NCI-H446 (cell line): ENCODE data around the gene SAE1.
A peak's percentile ranks its signal among the peaks of the same experiment; 100 is the strongest.
"Not testable (repeated sequence)": the region's sequence is repeated elsewhere in the genome, so short reads cannot be mapped to it uniquely, and the experiment has no call there.

Source experiments
- DNase-seq, 2 experiments: peaks; one replicate each; lab custom pipeline; 2025; lab: John Stamatoyannopoulos, UW

Gene SAE1

DNA sequence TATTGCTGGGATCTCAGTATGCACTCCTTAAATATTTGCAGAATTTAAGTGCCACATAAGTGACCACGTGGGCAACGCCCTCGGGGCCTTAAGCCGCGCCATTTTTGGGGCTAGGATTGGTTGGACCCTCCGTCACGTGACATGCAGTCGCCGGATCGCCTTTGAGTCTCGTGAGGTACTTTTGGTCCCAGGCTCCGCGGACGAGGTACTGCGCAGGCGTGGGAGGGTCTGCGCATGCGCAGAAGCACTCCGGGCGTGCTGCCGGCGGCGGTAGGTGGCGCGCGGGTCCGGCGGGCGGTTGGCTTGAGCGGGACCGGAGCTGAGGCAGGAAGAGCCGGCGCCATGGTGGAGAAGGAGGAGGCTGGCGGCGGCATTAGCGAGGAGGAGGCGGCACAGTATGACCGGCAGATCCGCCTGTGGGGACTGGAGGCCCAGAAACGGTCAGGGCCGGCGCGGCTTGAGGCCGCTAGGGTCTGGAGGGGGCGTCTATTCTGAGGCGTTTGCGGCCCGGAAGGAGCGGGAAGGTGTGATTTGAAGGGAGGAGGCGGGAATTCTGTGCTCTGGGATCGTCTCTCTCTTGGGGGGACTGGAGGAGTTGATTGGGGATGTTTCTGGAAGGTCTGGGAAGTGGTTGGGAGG, at the start of gene SAE1:
Gene SAE1, plus strand, starts transcription at position 247 of the 639 bp plus-strand sequence. Its CDS starts 96 bp downstream, at position 343.
- peak; percentile 97 to 99 for DNase-seq

DNA sequence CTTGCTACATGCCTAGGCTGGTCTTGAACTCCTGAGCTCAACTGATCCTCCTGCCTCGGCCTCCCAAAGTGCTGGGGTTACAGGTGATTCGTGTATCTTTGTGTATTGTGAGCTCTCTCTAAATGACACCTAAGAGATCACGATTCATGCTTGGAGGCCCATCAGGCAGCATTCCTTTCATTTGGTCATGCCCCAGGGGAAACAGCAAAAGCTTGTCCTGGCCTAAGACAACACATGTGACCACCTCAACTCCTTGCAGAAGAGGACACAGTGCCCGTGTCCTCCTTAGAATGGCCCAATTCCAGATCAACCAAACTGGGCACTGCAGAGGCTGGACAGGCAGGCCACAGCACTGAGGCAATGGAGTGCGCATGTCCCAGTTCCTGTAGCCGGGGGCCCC, 49.5 kb upstream of the SAE1 start:
- no peak for DNase-seq

DNA sequence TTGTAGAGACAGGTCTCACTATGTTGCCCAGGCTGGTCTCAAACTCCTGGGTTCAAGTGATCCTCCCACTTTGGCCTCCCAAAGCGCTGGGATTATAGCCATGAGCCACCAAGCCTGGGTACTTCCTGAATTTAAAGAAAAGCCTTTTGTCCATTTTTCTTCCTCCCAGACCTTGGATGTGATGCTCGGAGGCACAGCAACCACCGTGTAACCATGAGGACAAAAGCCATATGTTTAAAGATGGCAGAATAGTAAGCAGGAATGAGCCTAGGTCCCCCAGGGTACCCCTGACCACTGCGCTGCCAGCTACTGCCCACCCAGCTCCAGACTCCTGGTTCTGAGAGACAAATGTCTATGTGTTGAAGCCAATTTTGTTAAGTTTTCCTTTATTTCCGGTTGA, 48.1 kb upstream of the SAE1 start:
- no peak for DNase-seq

DNA sequence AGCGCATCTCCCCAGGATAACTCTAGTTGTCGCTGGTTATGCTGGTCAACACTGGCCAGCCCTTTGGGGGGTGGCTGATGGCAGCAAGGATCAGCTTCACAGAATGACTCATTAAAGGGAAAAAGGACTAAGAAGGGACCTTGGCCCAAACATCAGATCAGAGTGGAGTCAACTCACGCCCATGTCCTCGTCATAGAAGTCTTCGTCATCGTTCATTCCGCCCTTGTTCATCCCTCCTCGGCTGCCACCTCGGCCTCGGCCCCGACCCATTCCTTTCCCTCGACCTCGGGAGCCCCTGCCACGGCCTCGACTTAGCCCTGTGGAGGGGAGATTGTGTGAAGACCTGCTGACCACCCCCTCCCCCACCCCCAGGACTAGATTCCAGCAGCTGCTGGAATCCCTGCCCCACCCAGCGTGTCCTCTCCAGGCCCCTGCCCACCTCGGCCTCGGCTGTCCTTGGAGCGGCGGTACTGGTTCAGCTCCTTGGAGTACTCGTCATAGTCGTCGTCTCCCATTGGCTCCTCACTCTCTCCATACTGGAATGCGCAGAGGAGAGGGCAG, 45.7 kb upstream of the SAE1 start:
- no peak for DNase-seq

DNA sequence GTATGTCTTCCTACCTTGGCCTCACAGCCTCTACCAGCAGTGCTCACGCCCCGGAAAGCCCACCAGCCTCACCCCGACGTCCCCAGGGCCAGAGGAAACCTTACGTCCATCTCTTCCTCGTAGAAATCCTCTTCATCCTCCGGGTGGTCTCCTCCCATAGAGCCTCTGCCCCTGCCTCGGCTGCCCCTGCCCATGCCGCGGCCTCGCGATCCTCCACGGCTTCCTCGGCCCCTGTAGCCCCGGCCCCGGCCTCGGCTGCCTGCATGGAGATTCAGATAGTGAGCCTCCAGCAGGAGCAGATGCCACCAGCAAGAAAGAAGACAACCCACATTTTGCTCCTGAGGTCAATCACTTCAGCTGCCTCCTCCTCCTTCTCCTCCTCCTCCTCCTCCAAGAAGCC, 44.4 kb upstream of the SAE1 start:
- no peak for DNase-seq

DNA sequence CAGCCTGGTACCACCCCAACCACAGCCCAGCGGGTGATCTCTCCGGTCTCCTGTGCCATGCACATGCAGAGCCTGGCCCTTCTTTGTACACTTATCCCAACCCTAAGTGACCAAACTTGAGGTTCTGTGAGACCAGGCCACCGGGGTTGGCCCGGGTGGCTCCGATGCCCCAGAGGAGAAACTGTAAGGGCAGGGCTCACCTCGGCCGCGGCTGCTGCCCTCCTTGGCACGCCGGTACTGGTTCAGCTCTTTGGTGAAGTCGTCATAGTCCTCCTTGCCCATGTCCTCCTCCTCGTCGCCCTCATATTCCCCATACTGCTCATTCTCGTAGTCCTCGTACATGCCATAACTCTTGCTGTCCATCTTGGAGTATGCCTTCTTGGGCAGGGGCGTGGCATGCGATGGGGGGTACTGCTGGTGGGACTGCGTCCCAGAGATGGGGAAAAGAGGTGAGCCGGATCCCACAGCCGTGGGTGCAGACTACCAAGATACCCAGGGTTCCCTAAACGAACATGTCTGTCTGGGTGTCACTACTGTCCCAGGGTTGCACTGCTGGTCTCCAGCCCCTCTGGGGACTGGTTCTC, 40.8 kb upstream of the SAE1 start:
- DNase-seq: no peak

DNA sequence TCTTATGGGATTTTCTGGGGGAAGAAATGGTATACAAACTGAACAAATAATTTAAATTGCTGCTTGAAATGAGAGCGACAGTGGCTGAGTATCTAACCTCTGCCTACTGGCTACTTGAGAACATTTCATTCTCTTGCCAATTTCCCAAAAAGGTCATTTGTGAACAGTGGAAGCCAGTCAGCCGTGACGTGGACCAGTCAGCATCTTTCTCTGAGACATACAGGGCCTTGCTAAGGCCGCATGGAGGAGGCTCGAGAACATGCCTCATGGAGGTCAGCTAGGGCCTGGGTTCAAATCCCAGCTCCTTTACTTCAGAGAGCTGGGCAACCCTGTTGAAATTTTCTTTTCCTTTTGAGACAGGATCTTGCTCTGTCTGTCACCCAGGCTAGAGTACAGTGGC, 37.4 kb upstream of the SAE1 start:
- DNase-seq: no peak

DNA sequence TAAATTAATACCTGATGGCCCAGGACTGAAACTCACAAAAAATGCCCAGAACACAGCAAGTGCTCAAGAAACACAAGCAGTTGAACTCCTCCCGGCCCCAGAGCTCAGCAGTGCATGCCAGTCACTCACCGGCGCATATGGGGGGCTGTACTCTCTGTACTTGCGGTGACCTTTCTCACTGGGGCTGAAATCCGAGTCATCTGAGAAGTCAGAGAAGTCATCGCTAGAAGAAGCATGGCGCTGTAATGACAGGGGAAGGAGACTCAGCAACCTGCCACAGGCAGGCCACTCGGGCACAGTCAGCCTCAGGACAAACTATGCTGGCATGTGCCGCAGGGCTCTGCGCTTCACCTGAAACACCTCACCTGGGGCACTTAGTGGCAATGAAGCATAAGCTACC, 36.8 kb upstream of the SAE1 start:
- DNase-seq: no peak

DNA sequence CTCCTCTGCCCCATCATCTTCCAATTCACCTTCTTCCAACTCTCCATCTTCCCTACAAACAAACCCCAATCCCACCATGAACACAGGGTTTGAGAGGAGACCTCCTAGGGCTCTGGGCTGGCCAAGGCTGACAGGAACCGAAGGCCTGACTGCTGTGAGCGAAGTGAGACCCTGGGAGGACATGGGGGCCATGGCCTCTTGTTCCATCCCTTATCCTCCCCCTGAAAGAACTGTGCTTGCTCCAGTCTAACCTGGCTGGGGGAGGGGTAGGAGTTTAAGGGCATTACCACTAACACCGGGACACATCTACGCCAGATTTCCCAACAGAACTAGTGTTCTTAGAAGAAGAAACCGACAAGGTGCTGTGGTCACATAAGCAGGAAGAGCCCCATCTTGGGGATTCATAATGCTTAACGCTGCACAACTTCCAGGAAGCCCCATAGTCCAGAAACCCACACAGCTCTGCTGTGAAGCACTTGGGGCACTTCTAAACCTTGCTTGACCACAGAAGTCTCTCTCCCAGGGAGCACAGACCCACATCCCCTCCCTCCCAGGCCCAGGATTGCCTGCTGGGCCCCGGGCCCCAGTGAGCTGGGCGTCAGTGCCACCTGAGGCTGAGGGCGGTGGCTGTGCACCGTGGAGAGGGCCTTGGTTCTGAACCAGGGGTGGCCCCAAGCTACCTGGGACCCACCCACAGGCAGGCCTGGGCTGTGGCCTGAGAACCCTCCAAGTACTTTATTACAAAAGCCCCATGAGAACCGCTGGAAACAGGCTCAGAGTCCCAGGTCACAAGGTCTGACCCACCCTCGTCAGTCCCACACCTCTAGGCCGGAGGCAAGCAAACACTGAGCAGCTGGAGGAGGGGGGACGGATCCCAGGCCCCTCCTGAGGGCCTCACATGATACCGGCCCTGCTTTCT, 35.8 kb upstream of the SAE1 start:
- no peak for DNase-seq

DNA sequence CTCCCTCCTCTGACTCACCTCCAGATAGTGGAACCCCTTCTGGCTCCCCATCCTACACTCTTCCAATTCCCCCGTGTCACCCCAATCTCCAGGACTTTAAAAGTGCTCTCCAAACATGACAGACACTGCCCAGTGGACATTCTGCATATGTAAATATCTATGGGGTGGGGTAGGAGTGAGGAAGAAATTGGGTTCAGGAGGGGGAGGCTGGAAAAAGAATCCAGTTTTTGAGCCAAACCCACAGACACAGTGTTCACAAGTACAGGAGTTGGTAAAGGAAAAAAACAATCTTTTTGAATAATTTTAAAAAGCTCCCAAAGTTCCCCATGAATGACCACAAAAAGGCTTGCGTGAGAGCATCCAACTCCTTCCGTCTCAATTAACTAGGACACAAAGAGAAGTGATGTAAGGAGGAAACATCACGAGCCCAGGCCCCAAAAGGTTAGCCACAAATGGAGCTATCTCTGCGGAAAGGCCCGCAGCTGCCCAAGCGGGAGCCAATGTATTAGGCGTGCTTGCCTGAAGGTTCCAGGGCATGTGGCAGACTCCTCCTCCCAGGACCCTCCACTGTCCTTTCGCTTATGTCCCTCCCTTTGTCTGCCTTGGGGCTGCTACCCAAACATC, 35.0 kb upstream of the SAE1 start:
- no peak for DNase-seq

DNA sequence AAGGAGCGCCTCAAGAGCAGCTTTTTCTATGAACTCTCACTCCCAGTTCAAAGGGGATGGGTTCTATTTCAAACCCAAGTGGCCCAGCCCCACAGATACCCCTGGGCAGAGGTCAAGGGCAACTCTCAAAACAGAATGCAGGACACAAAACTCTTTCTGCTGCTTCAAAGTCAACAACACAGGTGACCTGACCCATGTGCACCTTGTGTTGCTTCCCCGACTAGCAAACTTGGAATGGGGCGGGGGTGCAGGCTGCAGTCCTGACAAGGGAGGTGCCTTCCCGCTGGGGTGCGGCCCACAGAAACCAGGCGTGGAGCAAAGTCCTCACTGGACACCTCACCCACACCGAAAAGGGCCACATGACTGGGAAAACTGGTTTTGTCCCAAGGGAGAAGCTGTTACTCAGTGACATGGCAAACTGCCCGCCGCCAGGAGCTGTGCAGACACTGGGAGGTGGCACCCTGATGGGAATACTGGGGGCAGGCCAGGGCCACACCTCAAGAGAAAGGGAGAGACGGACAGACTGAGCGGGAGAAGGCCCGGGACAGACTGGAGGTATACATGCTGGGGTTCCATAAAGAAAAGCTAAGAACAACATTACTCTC, 34.4 kb upstream of the SAE1 start:
- DNase-seq: no peak

DNA sequence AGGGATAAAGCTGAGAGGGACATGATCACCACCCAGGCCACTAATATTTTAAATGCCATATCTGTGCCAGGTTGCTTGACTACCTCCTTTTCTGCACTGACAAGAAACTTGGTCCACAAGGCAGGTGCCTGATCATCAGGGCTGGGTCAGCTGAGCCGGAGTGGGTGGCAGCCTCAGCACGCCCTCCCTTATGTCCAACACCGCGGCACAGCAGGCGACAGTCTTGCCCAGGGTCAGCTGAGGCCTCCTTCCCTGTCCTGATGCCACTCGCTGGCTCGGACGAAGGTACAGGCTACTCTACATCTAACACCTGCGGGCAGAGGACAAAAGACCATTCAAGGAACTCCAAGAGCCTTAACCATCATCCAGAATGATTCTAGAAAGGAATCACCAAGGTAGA, 33.9 kb upstream of the SAE1 start:
- DNase-seq: no peak

DNA sequence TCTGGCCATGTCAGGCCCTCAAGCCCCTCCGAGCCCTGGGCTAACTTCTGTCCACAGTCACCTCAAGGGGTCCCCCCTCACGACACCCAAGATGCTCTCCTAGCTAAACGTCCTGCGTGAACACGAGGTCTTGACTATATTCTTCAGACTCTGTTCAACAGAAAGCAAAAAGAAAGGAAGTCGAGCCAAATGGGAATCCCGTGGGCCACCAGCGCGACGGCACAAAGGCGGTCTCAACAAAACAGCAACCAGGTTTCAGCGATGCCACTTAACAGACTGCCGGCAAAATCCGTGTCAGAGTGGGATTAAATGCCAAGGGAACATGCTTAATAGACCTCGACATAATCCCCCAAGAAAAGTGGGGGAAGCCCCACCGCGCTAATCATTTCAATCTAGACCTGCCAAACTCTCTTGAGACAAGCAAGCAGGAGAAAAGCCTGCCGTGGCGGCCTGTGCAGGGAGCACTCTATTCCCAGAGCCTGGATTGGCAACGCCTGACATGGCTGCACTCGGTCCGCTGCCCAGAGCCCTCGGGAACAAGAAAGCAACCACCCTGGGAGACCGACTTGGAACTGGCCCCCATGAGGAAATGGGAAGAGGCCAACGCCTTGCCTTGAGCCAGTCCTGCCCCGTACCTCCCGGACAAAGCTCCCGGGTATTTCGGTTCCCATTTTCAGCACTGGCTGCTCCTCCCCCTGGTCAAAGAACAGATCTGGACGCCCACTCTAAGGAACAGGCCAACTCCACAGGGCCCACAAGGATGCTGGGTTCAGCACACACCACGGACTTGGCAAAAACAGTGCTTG, 33.0 kb upstream of the SAE1 start:
- no peak for DNase-seq

DNA sequence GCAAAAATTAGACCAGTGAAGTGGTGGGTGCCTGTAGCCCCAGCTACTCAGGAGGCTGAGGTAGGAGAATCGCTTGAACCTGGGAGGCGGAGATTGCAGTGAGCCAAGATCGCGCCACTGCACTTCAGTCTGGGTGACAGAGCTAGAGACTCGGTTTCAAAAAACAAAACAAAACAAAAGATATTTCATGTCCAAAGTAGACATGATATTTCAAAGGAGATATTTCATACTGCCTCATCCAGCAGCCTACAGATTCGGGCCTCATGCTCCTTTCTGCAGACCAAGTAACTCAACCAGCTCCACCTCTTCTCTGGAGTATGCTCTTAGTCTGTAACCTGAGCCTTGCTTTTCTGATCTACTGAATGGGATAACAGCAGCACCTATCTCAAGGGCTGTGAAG, 32.0 kb upstream of the SAE1 start:
- DNase-seq: no peak

DNA sequence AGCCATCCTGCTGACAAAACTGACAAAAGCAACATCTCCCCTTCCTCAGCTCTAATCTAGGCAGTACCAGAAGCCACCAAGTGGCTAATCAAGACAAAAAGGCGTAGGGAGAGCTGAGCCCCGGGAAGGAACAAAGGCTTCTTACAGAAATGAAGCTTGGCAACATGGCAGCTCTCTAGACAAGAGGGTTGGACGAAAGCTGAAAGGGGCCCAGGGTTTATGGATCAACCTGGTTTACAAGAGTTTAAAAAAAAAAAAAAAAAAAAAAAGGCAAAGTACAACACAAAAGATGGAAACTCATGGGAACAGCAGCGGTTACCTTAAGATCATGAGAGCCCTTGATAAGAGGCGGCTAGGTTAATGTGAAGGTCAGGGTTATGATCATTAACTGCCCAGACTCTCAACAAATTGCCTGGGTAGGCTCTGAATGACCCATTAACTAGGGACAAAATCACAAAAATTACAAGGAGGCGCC, 31.0 kb upstream of the SAE1 start:
- no peak for DNase-seq

DNA sequence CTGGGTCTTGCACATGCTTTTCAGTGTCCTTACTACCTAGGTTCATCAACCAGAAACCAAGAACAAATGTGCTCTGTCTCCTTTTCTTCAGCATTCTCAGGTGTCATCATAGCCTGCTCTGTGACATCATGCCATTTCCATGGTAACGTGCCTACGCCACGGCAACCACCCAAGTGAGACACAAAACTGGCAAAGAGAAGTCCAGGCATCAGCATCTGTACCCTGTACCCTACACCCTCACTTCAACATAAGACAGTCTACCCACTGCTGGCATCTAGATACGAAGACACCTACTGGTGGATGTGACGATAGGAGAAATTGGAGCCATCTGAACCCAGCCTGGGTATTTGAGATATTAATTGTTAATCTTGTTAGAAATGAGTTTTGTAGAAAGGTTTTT, 30.3 kb upstream of the SAE1 start:
- no peak for DNase-seq

DNA sequence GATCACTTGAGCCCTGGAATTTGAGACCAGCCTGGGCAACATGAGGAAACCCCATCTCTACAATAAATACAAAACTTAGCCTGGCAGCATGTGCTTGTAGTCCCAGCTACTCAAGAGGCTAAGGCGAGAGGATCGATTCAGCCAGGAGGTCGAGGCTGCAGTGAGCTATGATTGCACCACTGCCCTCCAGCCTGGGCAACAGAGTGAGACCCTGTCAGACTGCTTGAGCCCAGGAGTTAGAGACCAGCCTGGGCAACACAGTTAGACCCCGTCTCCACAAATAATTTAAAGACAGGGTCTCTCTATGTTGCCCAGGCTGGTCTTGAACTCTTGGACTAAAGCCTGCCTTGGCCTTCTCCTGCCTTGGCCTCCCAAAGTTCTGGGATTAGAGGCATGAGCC, 29.5 kb upstream of the SAE1 start:
- DNase-seq: not testable (repeated sequence)

DNA sequence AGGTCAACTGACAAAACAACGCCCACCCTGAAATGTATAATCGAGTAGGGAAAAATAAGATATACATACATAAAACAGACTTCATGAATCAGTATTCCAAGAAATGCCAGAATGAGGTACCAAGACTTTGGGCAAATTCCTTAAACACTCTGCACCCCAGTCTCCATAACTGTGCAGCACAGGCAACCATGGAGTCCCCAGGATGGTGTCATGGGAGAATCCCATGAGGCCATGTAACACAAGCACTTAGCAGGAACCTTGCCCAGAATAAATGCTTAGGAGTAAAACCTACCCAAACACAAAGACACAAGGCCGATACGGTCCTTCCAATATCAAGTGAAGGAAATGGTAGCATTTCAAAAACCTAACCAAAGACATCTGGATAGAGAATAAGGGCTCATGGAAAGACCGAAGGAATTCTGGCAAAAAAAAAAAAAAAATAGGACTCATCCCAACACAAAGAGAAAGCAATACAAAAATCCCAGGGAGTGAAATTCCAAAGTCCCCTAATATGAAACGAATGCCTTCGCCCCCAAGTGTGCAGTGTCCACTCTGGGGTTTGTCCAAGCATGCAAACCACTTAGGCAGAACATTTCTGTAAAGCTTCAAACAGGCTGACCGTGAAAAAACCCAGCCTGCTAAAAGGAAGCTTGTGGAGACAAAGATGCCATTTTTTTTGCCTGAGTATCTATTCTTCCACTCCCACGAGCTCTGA, 28.1 kb upstream of the SAE1 start:
- DNase-seq: no peak

DNA sequence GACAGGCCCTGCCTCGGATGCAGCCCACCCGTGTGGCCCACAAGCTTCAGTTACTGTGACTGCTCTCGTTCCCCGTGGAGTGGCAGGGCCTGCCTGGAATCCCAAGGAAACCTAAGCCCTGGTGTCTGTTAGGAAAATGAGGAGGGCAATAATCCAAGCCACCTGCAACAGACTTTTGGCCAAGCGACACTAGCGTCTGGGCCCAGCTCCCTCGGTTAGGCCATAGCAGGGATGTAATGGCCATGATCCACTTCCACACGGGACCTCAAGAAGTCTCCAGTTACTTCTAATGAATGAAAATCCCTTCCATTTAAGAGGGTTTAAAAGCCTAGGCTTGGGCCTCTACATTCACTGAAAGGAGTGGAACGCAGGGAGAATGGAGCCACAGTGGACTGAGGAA, 26.0 kb upstream of the SAE1 start:
- DNase-seq: no peak

DNA sequence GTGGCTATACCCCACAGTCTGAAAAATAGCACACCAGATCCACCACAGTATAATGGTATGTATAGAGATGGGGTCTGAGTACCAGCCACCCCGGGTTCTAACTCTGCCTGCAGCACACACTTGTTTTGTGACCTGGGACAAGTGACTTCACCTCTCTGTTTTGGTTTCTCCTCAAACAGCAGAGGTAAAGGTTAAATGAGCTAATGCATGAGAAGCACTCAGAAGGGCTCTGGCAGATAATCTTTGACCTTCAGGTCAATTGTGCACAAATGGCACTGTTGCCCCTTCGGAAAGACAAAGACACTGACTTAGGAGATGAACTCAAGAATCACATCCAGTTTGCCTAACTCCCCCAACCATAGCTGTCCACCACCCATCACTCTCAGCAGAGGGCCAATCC, 24.8 kb upstream of the SAE1 start:
- DNase-seq: no peak
